ENCODE data around the gene RAB3C.

DNA sequence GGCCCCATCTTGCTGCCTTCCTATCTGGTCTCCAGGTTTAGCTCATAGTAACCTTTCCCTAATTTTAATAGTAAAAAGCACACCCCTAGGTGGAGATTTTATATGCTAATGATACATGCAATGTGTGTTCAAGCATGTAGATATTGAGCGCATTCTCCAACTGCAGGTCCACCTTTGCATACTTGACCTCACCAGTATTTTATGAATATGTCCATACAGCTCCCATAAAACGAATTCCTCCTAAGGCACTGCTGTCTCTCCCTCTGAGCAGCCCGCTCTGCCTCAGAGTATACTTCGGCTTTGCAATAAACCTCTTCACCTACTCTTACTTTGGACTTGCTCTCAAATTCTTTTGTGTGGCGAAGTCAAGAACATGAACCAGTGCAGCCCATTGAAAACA is 153.3 kb downstream of the RAB3C start:
- no peak for TF ChIP-seq POLR2A (IDR thresholded peaks at IDR 0.05)
- TF ChIP-seq, protein P1, sequence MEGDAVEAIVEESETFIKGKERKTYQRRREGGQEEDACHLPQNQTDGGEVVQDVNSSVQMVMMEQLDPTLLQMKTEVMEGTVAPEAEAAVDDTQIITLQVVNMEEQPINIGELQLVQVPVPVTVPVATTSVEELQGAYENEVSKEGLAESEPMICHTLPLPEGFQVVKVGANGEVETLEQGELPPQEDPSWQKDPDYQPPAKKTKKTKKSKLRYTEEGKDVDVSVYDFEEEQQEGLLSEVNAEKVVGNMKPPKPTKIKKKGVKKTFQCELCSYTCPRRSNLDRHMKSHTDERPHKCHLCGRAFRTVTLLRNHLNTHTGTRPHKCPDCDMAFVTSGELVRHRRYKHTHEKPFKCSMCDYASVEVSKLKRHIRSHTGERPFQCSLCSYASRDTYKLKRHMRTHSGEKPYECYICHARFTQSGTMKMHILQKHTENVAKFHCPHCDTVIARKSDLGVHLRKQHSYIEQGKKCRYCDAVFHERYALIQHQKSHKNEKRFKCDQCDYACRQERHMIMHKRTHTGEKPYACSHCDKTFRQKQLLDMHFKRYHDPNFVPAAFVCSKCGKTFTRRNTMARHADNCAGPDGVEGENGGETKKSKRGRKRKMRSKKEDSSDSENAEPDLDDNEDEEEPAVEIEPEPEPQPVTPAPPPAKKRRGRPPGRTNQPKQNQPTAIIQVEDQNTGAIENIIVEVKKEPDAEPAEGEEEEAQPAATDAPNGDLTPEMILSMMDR (IDR thresholded peaks at IDR 0.05) = no peak

Measured in right lobe of liver (tissue), 4 donors.